GM20431 (cell line): ENCODE data around the gene RAPGEF1.

Experiments
- in situ Hi-C: fragments of 300-500 bp; cut with MseI, MboI; formaldehyde crosslinking; loops from one replicate; pipeline ENCODE4 v1.15.0; 2020; ENCODE audit warnings: low sequenced_read_pairs; ENCODE audit not compliant: unreplicated experiment

RAPGEF1 gene

DNA sequence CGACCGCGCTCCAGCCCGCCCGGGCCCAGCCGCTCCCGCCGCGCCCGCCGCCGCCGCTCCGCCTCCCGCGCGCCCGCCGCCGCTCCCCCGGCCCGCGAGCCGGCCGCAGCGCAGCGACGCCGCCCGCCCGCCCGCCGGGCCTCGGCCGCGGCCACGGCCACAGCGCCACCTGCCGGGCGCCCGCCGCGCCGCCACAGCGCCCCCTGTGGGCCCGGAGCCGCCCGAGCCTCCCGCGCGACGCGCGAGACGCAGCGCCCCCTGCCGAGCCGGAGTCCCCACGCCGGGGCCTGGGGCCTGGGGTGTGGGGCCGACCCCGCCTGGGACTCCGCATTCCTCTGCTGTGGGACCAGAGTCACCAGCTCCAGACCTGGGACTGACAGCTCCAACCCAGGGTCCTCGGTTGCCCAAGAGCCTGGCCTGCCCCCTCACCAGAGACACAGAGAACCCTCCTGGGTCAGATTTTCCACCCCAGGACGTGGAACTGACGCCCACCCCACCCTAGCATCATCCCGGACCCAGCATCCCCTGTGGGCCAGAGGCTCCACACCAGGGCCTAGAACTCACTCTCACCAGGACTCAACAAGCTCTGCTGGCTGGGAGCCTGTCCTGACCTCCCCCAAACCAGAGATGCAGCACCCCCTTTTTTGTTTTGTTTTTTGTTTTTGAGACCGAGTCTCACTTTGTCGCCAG is at the start of gene RAPGEF1:
Gene RAPGEF1, minus strand, starts transcription at position 118 of the 690 bp plus-strand sequence. CDS start 246 bp downstream, outside the sequence.
- in situ Hi-C loops = loop anchor here (10.0 kb wide), 2 partner anchors 145 to 395 kb away; no protein-coding TSS in a partner anchor

DNA sequence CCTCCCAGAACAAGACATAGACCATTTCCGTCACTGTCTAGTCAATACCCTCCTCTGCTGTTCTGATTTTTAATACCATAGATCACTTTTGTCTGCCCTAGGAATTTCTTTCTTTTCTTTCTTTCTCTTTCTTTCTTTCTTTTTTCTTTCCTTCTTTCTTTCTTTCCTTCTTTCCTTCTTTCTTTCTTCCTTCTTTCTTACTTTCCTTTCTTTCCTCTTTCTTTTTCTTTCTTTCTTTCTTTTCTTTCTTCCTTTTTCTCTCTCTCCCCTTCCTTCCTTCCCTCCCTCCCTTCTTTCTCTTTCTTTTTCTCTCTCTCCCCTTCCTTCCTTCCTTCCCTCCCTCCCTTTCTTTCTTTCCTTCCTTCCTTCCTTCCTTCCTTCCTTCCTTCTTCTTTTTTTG is 49.0 kb upstream of the RAPGEF1 start:
- in situ Hi-C loops = no loop called here

- in situ Hi-C loops = no loop called here
Observed at GRCh38 chr9:131787838-131788237, 48.0 kb upstream of the RAPGEF1 start.

GRCh38 chr9:131784748-131785501 is 45.0 kb upstream of the RAPGEF1 start:
- in situ Hi-C loops = no loop called here

- in situ Hi-C loops = no loop called here
Observed at GRCh38 chr9:131781069-131781468, 41.2 kb upstream of the RAPGEF1 start.

- in situ Hi-C loops = no loop called here
Observed at GRCh38 chr9:131776473-131776872, 36.6 kb upstream of the RAPGEF1 start.

DNA sequence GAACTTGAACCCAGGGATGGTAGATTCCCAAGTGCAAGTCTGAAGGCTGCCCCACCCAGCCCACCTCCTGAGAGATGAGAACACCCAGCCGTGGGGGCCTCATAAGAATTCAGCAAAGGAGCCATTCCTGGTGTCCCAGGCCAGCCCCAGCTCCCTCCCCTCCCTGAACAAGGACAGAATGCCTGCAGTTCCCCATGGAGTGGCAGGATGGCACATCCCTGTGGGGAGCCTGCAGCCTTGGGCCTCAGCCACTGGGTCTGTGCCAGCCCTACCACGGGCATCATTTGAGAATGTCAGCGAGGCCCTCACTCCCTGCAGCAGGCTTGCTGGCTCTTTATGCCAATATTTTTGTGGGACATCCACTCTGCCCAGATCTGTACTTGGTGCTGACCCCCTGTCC is 36.2 kb upstream of the RAPGEF1 start:
- in situ Hi-C loops = no loop called here

DNA sequence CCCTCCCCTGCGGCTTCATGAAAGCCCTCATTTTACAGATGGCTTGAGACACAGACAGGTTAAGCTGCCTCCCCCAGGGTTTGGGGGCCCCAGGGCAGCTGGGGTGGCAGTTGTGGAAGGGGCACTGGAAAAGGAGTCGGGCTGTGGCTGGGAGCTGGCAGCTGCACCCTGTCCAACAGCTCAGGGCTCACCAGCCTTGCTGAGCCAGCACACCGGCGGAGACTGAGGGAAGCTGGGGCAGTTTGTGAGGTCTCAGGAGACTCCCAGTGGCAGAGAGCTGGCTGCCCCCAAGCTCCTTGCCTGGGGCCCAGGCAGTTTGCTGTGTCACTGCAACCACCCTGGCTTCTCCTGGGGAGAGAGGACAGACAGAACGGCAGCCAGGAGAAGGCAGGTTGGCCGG is 34.8 kb upstream of the RAPGEF1 start:
- in situ Hi-C loops = loop anchor here (25.0 kb wide), 1 partner anchor 388 kb away; the partner anchor contains the start of gene NTNG2

DNA sequence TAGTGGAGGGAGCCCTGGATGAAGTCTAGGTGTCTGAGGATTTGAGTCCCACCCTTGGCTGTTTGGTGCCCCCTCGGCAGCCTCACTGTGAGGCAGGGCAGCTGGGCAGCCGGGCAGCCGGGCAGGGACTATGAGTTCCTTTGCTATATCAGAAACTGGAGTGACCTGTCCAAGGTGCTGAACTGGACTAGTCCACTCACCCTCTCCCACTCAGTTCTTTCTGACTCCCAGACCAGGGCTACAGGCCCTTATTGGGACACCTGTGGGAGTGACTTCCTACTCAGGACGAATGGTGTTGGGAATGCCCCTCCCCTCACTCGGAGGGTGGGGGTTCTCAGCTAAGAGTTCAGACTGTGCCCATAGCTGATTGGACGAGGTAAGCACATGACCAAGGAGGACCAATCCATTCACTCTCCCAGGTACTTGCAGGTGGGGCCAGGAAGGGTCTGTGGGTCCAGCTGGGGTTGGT is 34.1 kb upstream of the RAPGEF1 start:
- in situ Hi-C loops = loop anchor here (25.0 kb wide), 1 partner anchor 388 kb away; the partner anchor contains the start of gene NTNG2

GRCh38 chr9:131772940-131773339 is 33.1 kb upstream of the RAPGEF1 start:
- in situ Hi-C loops = loop anchor here (25.0 kb wide), 1 partner anchor 389 kb away; the partner anchor contains the start of gene NTNG2

- in situ Hi-C loops = loop anchor here (25.0 kb wide), 1 partner anchor 391 kb away; the partner anchor contains the start of gene NTNG2
Observed at GRCh38 chr9:131771646-131772045, 31.8 kb upstream of the RAPGEF1 start.

- in situ Hi-C loops = loop anchor here (10.0 to 25.0 kb wide), 2 partner anchors 393 to 485 kb away; partner anchors contain the start of gene NTNG2
Observed at GRCh38 chr9:131769361-131769760, 29.5 kb upstream of the RAPGEF1 start.

GRCh38 chr9:131764568-131764967 is 24.7 kb upstream of the RAPGEF1 start:
- in situ Hi-C loops = loop anchor here (10.0 to 25.0 kb wide), 2 partner anchors 398 to 490 kb away; partner anchors contain the start of gene NTNG2

- in situ Hi-C loops = loop anchor here (10.0 to 25.0 kb wide), 2 partner anchors 400 to 492 kb away; partner anchors contain the start of gene NTNG2
Observed at GRCh38 chr9:131762356-131762932, 22.6 kb upstream of the RAPGEF1 start.

- in situ Hi-C loops = loop anchor here (25.0 kb wide), 1 partner anchor 403 kb away; the partner anchor contains the start of gene NTNG2
Observed at GRCh38 chr9:131759017-131759647, 19.3 kb upstream of the RAPGEF1 start.

DNA sequence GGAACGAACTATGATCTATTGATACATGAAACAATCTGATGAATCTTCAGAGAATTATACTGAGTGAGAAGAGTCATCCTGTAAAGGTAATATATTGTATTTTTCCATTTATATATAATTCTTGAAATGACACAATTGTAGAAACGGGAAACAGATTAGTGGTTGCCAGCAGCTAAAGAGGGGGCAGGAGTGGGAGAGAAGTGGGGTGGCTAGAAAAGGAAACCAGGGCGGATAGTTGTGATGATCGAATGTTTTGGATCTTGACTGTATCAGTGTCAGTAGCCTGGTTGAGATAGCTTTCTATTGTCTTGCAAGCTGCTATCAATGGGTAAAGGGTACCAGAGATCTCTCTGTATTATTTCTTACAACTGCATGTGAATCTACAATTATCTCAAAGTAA is 17.7 kb upstream of the RAPGEF1 start:
- in situ Hi-C loops = loop anchor here (25.0 kb wide), 1 partner anchor 405 kb away; the partner anchor contains the start of gene NTNG2

GRCh38 chr9:131755541-131756198 is 15.8 kb upstream of the RAPGEF1 start:
- in situ Hi-C loops = loop anchor here (25.0 kb wide), 1 partner anchor 407 kb away; the partner anchor contains the start of gene NTNG2

GRCh38 chr9:131754846-131755245 is 15.0 kb upstream of the RAPGEF1 start:
- in situ Hi-C loops = loop anchor here (25.0 kb wide), 1 partner anchor 407 kb away; the partner anchor contains the start of gene NTNG2

- in situ Hi-C loops = loop anchor here (25.0 kb wide), 1 partner anchor 409 kb away; the partner anchor contains the start of gene NTNG2
Observed at GRCh38 chr9:131753751-131754150, 13.9 kb upstream of the RAPGEF1 start.
